Neural crest cell (in vitro differentiated cells): ENCODE data around the gene RIMBP2. TPM values are rescaled to one million over a fixed set of nuclear protein-coding genes. Genes with fewer than 3 reads are reported as not detected.

ENCODE experiments used
- DNase-seq: peaks from one replicate; pipeline ENCODE4 v3.0.0; 2021; ENCODE audit warnings: low read depth, mixed read lengths, low spot score
- H3K27ac Mint-ChIP-seq: one replicate; pipeline ENCODE4 v1.8.0; 2021; ENCODE audit warnings: mild to moderate bottlenecking, mixed read lengths; ENCODE audit not compliant: unreplicated experiment
- H3K27me3 Mint-ChIP-seq: 2 replicates; pipeline ENCODE4 v1.8.0; 2021; ENCODE audit warnings: low read depth, mild to moderate bottlenecking, mixed read lengths
- H3K36me3 Mint-ChIP-seq: 2 replicates; pipeline ENCODE4 v1.8.0; 2021; ENCODE audit warnings: low read depth, mild to moderate bottlenecking, mixed read lengths
- H3K4me1 Mint-ChIP-seq: 2 replicates; pipeline ENCODE4 v1.8.0; 2021; ENCODE audit warnings: mixed read lengths
- H3K4me3 Mint-ChIP-seq: one replicate; pipeline ENCODE4 v1.8.0; 2021; ENCODE audit warnings: mild to moderate bottlenecking, mixed read lengths
- H3K9me3 Mint-ChIP-seq: 2 replicates; pipeline ENCODE4 v1.8.0; 2021; ENCODE audit warnings: mixed read lengths
- CTCF ChIP-seq: fragments of 200-600 bp; sonication (generic); conservative IDR thresholded peaks from 2 replicates; pipeline ENCODE4 v1.5.0; 2021; ENCODE audit warnings: antibody characterized with exemption, mild to moderate bottlenecking
- total RNA-seq: library from RNA; stranded (reverse); gene quantifications from 2 replicates; pipeline ENCODE4 v1.2.1, GENCODE V29; 2021

The RIMBP2 gene
- total RNA-seq, 1 donor from 2014 or later: 5.9 TPM

- no peak for TF ChIP-seq CTCF
- Mint-ChIP-seq H3K4me1 (peaks cover 6% of the 10 kb centered on the region), H3K4me3 (no peak overlapping the region)
These were observed 344.8 kb downstream of the RIMBP2 start for GRCh38 chr12:130371296-130371695.

GRCh38 chr12:130369816-130370215 lies 346.3 kb downstream of the RIMBP2 start:
- H3K4me1 Mint-ChIP-seq: peaks cover 6% of the 10 kb centered on the region
- peaks cover 93% of the 10 kb centered on the region for H3K27me3 Mint-ChIP-seq
- no peaks in the 10 kb centered on the region for H3K36me3 Mint-ChIP-seq
- peaks cover 3% of the 10 kb centered on the region for H3K9me3 Mint-ChIP-seq
- H3K27ac Mint-ChIP-seq: no peak overlapping the region
- no peak overlapping the region for H3K4me3 Mint-ChIP-seq
- TF ChIP-seq CTCF: no peak
- no peak for DNase-seq

More at GRCh38 chr12:130371296-130371695, 344.8 kb downstream of the RIMBP2 start:
- H3K27me3 Mint-ChIP-seq: peaks cover 93% of the 10 kb centered on the region
- no peaks in the 10 kb centered on the region for H3K36me3 Mint-ChIP-seq
- H3K9me3 Mint-ChIP-seq: peaks cover 3% of the 10 kb centered on the region
- no peak for DNase-seq
- H3K27ac Mint-ChIP-seq: no peak overlapping the region

GRCh38 chr12:130367523-130367922 lies 348.6 kb downstream of the RIMBP2 start:
- no peak for TF ChIP-seq CTCF
- peaks cover 3% of the 10 kb centered on the region for H3K9me3 Mint-ChIP-seq

GRCh38 chr12:130367003-130367402 lies 349.1 kb downstream of the RIMBP2 start:
- TF ChIP-seq CTCF: no peak
- Mint-ChIP-seq H3K9me3 (peaks cover 3% of the 10 kb centered on the region), H3K4me3 (no peak overlapping the region), H3K36me3 (no peaks in the 10 kb centered on the region), H3K27ac (no peak overlapping the region), H3K27me3 (peaks cover 91% of the 10 kb centered on the region), H3K4me1 (peaks cover 6% of the 10 kb centered on the region)
- no peak for DNase-seq

More at GRCh38 chr12:130367523-130367922, 348.6 kb downstream of the RIMBP2 start:
- peaks cover 87% of the 10 kb centered on the region for H3K27me3 Mint-ChIP-seq
- peaks cover 6% of the 10 kb centered on the region for H3K4me1 Mint-ChIP-seq
- DNase-seq: no peak
- H3K36me3 Mint-ChIP-seq: no peaks in the 10 kb centered on the region
- no peak overlapping the region for H3K4me3 Mint-ChIP-seq
- H3K27ac Mint-ChIP-seq: no peak overlapping the region

GRCh38 chr12:130366159-130366558 lies 349.9 kb downstream of the RIMBP2 start:
- Mint-ChIP-seq H3K4me3 (no peak overlapping the region), H3K36me3 (no peaks in the 10 kb centered on the region), H3K4me1 (peaks cover 2% of the 10 kb centered on the region), H3K27me3 (peaks cover 90% of the 10 kb centered on the region), H3K27ac (no peak overlapping the region), H3K9me3 (peaks cover 3% of the 10 kb centered on the region)
- no peak for TF ChIP-seq CTCF
- DNase-seq: no peak

- H3K27ac Mint-ChIP-seq: no peak overlapping the region
- H3K4me3 Mint-ChIP-seq: no peak overlapping the region
- DNase-seq: no peak
- H3K27me3 Mint-ChIP-seq: peaks cover 85% of the 10 kb centered on the region
- H3K9me3 Mint-ChIP-seq: peaks cover 3% of the 10 kb centered on the region
- H3K4me1 Mint-ChIP-seq: no peaks in the 10 kb centered on the region
- no peak for TF ChIP-seq CTCF
- no peaks in the 10 kb centered on the region for H3K36me3 Mint-ChIP-seq
These were observed 351.5 kb downstream of the RIMBP2 start for GRCh38 chr12:130364578-130364977.
